PC-3 (cell line): ENCODE results near the gene UBASH3B.

Experiments
- EZH2 ChIP-seq: fragments of 300-600 bp; sonication (generic); IDR thresholded peaks from one replicate; pipeline ENCODE4 v1.6.1; 2017; ENCODE audit warnings: antibody characterized with exemption, mild to moderate bottlenecking, low read length; ENCODE audit not compliant: unreplicated experiment
- EZH2phosphoT487 ChIP-seq: fragments of 300-600 bp; sonication (generic); IDR thresholded peaks from 2 replicates; pipeline ENCODE4 v1.6.1; 2018; ENCODE audit warnings: mild to moderate bottlenecking, antibody characterized with exemption, low read length, borderline replicate concordance
- TF ChIP-seq, protein P1 (sequence below): fragments of 300-600 bp; sonication (generic); conservative IDR thresholded peaks from 2 replicates; pipeline ENCODE4 v1.5.1; 2017; ENCODE audit warnings: antibody characterized with exemption, low read depth, mild to moderate bottlenecking, low read length

DNA sequence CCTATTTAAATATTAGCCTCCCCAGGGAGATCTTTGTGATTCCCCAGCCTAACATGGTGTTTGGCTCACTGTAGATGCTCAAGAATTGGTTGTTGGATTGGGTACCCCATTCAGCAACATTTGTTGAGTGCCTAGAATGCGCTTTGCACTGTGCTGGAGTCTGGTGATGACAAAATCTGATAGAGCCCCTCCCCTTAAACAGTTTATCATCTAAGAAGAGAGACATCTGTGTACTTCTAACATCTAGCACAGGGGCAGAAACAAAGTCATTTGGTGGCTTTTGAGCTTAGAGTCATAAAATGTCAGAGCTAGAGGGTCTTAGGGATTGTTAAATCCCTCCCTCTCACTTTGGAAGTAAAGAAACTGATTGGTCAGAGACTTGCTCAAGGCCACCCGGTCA lies 73.0 kb downstream of the UBASH3B start:
- no peak for TF ChIP-seq EZH2
- TF ChIP-seq, protein P1, sequence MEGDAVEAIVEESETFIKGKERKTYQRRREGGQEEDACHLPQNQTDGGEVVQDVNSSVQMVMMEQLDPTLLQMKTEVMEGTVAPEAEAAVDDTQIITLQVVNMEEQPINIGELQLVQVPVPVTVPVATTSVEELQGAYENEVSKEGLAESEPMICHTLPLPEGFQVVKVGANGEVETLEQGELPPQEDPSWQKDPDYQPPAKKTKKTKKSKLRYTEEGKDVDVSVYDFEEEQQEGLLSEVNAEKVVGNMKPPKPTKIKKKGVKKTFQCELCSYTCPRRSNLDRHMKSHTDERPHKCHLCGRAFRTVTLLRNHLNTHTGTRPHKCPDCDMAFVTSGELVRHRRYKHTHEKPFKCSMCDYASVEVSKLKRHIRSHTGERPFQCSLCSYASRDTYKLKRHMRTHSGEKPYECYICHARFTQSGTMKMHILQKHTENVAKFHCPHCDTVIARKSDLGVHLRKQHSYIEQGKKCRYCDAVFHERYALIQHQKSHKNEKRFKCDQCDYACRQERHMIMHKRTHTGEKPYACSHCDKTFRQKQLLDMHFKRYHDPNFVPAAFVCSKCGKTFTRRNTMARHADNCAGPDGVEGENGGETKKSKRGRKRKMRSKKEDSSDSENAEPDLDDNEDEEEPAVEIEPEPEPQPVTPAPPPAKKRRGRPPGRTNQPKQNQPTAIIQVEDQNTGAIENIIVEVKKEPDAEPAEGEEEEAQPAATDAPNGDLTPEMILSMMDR = no peak
- TF ChIP-seq EZH2phosphoT487 = no peak
